IMR-90 (cell line): ENCODE data around the gene NCOR1.

Experiments
- BHLHE40 ChIP-seq: fragments of 150-350 bp; IDR thresholded peaks from 2 replicates; pipeline ENCODE4 v1.6.1; 2016; ENCODE audit warnings: mild to moderate bottlenecking, low read depth, low read length
- CEBPB ChIP-seq: IDR thresholded peaks from 2 replicates; pipeline ENCODE4 v1.6.1; 2012; ENCODE audit warnings: low read depth, low read length, improper control_type of control experiment
- CTCF ChIP-seq: conservative IDR thresholded peaks from 2 replicates; pipeline ENCODE4 v1.5.1; 2012; ENCODE audit warnings: mild to moderate bottlenecking, low read depth, low read length, improper control_type of control experiment
- FOS ChIP-seq: fragments of 150-350 bp; IDR thresholded peaks from 2 replicates; pipeline ENCODE4 v1.6.1; 2016; ENCODE audit warnings: low read depth, low read length
- MXI1 ChIP-seq: IDR thresholded peaks from 2 replicates; pipeline ENCODE4 v1.6.1; 2012; ENCODE audit warnings: low read depth, mild to moderate bottlenecking, low read length, moderate library complexity, borderline replicate concordance
- POLR2A ChIP-seq: IDR thresholded peaks from 2 replicates; pipeline ENCODE4 v1.6.1; 2012; ENCODE audit warnings: mild to moderate bottlenecking, low read depth, low read length
- RAD21 ChIP-seq: IDR thresholded peaks from 2 replicates; pipeline ENCODE4 v1.6.1; 2012; ENCODE audit warnings: low read length, improper control_type of control experiment
- SMC3 ChIP-seq: fragments of 150-350 bp; IDR thresholded peaks from 2 replicates; pipeline ENCODE4 v1.6.1; 2016; ENCODE audit warnings: low read depth, mild to moderate bottlenecking, antibody characterized with exemption, low read length, moderate library complexity

- TF ChIP-seq POLR2A (no peak), CTCF (no peak), CEBPB (no peak), RAD21 (no peak), MXI1 (no peak), BHLHE40 (no peak), SMC3 (no peak), FOS (no peak)
Observed at GRCh38 chr17:16083223-16083622, 132.1 kb downstream of the NCOR1 start.
